PC-3 (cell line): ENCODE results near the gene MRPL39. TPM values are rescaled to one million over a fixed set of nuclear protein-coding genes. Genes with fewer than 3 reads are reported as not detected.

Experiments used
- ATAC-seq: fragments of 200-7000 bp; cut with Tn5 transposase; 2 replicates; pipeline ENCODE4 v1.9.1; 2020; ENCODE audit warnings: mild to moderate bottlenecking, moderate library complexity
- BruUV-seq: library from RNA; stranded (reverse); fragments of 400-500 nt; replicated peaks from 2 replicates; lab custom pipeline; 2021; lab: Mats Ljungman, UMichigan
- CTCF ChIA-PET: fragments of 300-600 bp; sonication (Branson Sonifier 250); formaldehyde crosslinking; loops from one replicate; lab custom pipeline; 2022; ENCODE audit warnings: antibody characterized with exemption; lab: Charles Lee
- POLR2A ChIA-PET: fragments of 300-600 bp; sonication (Branson Sonifier 250); formaldehyde crosslinking; loops from one replicate; lab custom pipeline; 2022; ENCODE audit warnings: antibody characterized with exemption; ENCODE audit not compliant: unreplicated experiment; lab: Charles Lee
- DNase-seq: peaks from one replicate; pipeline ENCODE4 v3.0.0-alpha.2; 2015
- H2AFZ ChIP-seq: fragments of 300-600 bp; sonication (generic); 2 replicates; pipeline ENCODE4 v1.6.0; 2016; ENCODE audit warnings: antibody characterized with exemption, low read length
- H3F3A ChIP-seq: fragments of 300-600 bp; sonication (generic); one replicate; pipeline ENCODE4 v1.6.0; 2017; ENCODE audit warnings: antibody characterized with exemption, low read length, control low read depth, mild to moderate bottlenecking; ENCODE audit not compliant: unreplicated experiment
- H3K27ac ChIP-seq: fragments of 300-600 bp; sonication (generic); 2 replicates; pipeline ENCODE4 v1.5.1; 2016; ENCODE audit warnings: mild to moderate bottlenecking, low read length
- H3K27me3 ChIP-seq: fragments of 300-600 bp; sonication (generic); 2 replicates; pipeline ENCODE4 v1.6.1; 2016; ENCODE audit warnings: low read length, mixed read lengths
- H3K36me3 ChIP-seq: fragments of 300-600 bp; sonication (generic); 2 replicates; pipeline ENCODE4 v1.6.1; 2016; ENCODE audit warnings: low read depth, mixed run types, low read length, mixed read lengths
- H3K4me1 ChIP-seq: fragments of 300-600 bp; sonication (generic); 2 replicates; pipeline ENCODE4 v1.5.1; 2016; ENCODE audit warnings: low read length; ENCODE audit not compliant: insufficient read depth
- H3K4me2 ChIP-seq: fragments of 300-600 bp; sonication (generic); 2 replicates; pipeline ENCODE4 v1.6.0; 2016; ENCODE audit warnings: low read length
- H3K4me3 ChIP-seq: fragments of 300-600 bp; sonication (generic); 2 replicates; pipeline ENCODE4 v1.5.1; 2016; ENCODE audit warnings: mild to moderate bottlenecking, low read length, mixed read lengths
- H3K79me2 ChIP-seq: fragments of 300-600 bp; sonication (generic); 2 replicates; pipeline ENCODE4 v1.6.1; 2017; ENCODE audit warnings: low read length, mixed read lengths
- H3K9ac ChIP-seq: fragments of 300-600 bp; sonication (generic); 2 replicates; pipeline ENCODE4 v1.6.0; 2016; ENCODE audit warnings: mild to moderate bottlenecking, low read length
- H3K9me2 ChIP-seq: fragments of 300-600 bp; sonication (generic); replicated peaks from 2 replicates; pipeline ENCODE4 v1.6.1; 2016; ENCODE audit warnings: mixed run types, low read length, mixed read lengths
- H3K9me3 ChIP-seq: fragments of 300-600 bp; sonication (generic); 2 replicates; pipeline ENCODE4 v1.6.1; 2016; ENCODE audit warnings: low read length, mixed read lengths
- H4K20me1 ChIP-seq: fragments of 300-600 bp; sonication (generic); 2 replicates; pipeline ENCODE4 v1.6.1; 2016; ENCODE audit warnings: low read length, mixed read lengths
- EZH2 ChIP-seq: fragments of 300-600 bp; sonication (generic); IDR thresholded peaks from one replicate; pipeline ENCODE4 v1.6.1; 2017; ENCODE audit warnings: antibody characterized with exemption, mild to moderate bottlenecking, low read length; ENCODE audit not compliant: unreplicated experiment
- EZH2phosphoT487 ChIP-seq: fragments of 300-600 bp; sonication (generic); IDR thresholded peaks from 2 replicates; pipeline ENCODE4 v1.6.1; 2018; ENCODE audit warnings: mild to moderate bottlenecking, antibody characterized with exemption, low read length, borderline replicate concordance
- intact Hi-C: fragments of 100-400 bp; cut with micrococcal nuclease; formaldehyde crosslinking; loops from 2 replicates; pipeline ENCODE4 v1.9.0; 2023
- total RNA-seq: library from RNA; depleted of rRNA; stranded (reverse); fragments of >200 nt; gene quantifications from 2 replicates; pipeline ENCODE4 v1.2.3, GENCODE V29; 2014
- TF ChIP-seq, protein P1 (sequence below): fragments of 300-600 bp; sonication (generic); conservative IDR thresholded peaks from 2 replicates; pipeline ENCODE4 v1.5.1; 2017; ENCODE audit warnings: antibody characterized with exemption, low read depth, mild to moderate bottlenecking, low read length

The MRPL39 gene
- total RNA-seq, 1 experiment from 2014 or later: 107 TPM

- Histone ChIP-seq H3K27me3 (no peaks in the 10 kb centered on the region), H2AFZ (no peak overlapping the region), H3K36me3 (no peaks in the 10 kb centered on the region), H3K79me2 (no peaks in the 10 kb centered on the region), H4K20me1 (no peaks in the 10 kb centered on the region), H3F3A (peaks cover 6% of the 10 kb centered on the region), H3K4me2 (no peak overlapping the region), H3K4me1 (peaks cover 24% of the 10 kb centered on the region), H3K9ac (no peak overlapping the region), H3K9me2 (no peaks in the 10 kb centered on the region), H3K27ac (no peak overlapping the region), H3K4me3 (no peak overlapping the region), H3K9me3 (no peaks in the 10 kb centered on the region)
- DNase-seq (no peak), ATAC-seq (no peak)
- intact Hi-C loops: no loop called here
- ChIA-PET CTCF (no interaction called here), POLR2A (no interaction called here)
- BruUV-seq: no TSS peak
- TF ChIP-seq EZH2phosphoT487 (no peak), EZH2 (no peak)
- TF ChIP-seq, protein P1, sequence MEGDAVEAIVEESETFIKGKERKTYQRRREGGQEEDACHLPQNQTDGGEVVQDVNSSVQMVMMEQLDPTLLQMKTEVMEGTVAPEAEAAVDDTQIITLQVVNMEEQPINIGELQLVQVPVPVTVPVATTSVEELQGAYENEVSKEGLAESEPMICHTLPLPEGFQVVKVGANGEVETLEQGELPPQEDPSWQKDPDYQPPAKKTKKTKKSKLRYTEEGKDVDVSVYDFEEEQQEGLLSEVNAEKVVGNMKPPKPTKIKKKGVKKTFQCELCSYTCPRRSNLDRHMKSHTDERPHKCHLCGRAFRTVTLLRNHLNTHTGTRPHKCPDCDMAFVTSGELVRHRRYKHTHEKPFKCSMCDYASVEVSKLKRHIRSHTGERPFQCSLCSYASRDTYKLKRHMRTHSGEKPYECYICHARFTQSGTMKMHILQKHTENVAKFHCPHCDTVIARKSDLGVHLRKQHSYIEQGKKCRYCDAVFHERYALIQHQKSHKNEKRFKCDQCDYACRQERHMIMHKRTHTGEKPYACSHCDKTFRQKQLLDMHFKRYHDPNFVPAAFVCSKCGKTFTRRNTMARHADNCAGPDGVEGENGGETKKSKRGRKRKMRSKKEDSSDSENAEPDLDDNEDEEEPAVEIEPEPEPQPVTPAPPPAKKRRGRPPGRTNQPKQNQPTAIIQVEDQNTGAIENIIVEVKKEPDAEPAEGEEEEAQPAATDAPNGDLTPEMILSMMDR: no peak
These were observed 38.2 kb downstream of the MRPL39 start for GRCh38 chr21:25569084-25569483.

DNA sequence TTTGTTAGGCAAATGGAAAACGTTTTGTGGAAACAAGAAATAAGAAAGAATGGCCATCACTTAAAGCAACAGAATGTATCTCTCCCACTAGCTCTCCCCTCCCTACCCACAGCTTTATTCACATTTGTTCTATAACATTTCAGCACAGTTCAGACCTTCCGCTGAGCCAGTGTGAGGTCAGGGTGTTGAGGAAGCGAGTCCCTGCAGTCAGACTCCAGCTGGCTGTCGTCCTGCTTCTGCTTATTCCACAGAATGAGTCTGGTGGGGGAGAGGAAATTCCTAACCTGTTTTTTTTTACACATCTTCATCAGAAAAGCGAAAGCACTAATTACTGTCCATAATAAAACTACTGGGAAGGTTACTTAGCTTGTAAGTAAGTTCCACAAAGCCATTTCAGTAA, 39.0 kb downstream of the MRPL39 start:
- Histone ChIP-seq H3K4me1 (peaks cover 19% of the 10 kb centered on the region), H3K27ac (no peak overlapping the region), H3K4me3 (no peak overlapping the region), H3K4me2 (no peak overlapping the region), H2AFZ (no peak overlapping the region), H3K27me3 (no peaks in the 10 kb centered on the region), H3K9me3 (no peaks in the 10 kb centered on the region), H3F3A (peaks cover 3% of the 10 kb centered on the region), H3K36me3 (no peaks in the 10 kb centered on the region), H3K9ac (no peak overlapping the region), H3K79me2 (no peaks in the 10 kb centered on the region), H3K9me2 (no peaks in the 10 kb centered on the region), H4K20me1 (no peaks in the 10 kb centered on the region)
- ATAC-seq (no peak), DNase-seq (no peak)
- no TSS peak for BruUV-seq
- intact Hi-C loops: no loop called here
- ChIA-PET POLR2A (no interaction called here), CTCF (no interaction called here)
- TF ChIP-seq EZH2phosphoT487: no peak
- TF ChIP-seq, protein P1: no peak
- no peak for TF ChIP-seq EZH2

DNA sequence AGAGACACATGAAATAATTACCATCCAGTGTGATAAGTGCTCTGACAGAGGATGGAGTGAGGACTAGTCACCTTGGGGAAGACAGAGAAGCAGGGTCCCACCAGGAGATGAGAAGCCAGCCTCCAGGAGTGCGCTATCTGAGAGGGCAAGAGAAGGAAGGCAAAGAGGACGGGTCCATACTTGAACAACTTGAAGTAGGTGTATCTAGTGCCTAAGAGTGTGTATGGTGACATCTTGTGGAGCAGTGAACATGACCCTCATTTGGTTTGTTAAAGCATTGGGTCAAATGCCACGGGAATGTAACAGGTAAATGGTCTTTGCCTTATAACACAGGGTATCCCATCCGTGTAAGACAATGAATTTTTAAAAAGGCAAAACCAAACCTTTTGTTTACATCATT, 39.8 kb downstream of the MRPL39 start:
- ChIA-PET CTCF (no interaction called here), POLR2A (interaction anchor here (0.7 kb wide), 1 partner anchor 182 kb away, joined by 6 read pairs; no protein-coding TSS in a partner anchor)
- Histone ChIP-seq H4K20me1 (no peaks in the 10 kb centered on the region), H2AFZ (no peak overlapping the region), H3K27me3 (no peaks in the 10 kb centered on the region), H3K79me2 (no peaks in the 10 kb centered on the region), H3K27ac (no peak overlapping the region), H3K4me1 (peaks cover 11% of the 10 kb centered on the region), H3K4me3 (no peak overlapping the region), H3K4me2 (no peak overlapping the region), H3K36me3 (no peaks in the 10 kb centered on the region), H3K9me2 (no peaks in the 10 kb centered on the region), H3K9me3 (no peaks in the 10 kb centered on the region), H3K9ac (no peak overlapping the region), H3F3A (no peaks in the 10 kb centered on the region)
- TF ChIP-seq EZH2phosphoT487: no peak
- TF ChIP-seq EZH2: no peak
- TF ChIP-seq, protein P1: no peak
- intact Hi-C loops: no loop called here
- ATAC-seq: no peak
- no TSS peak for BruUV-seq
- DNase-seq: no peak
